Measurements from ENCODE around the gene CACHD1.

- TF ChIP-seq POLR2AphosphoS5 (IDR thresholded peaks at IDR 0.05; ENCODE audit: low read depth, low read length) (no peak), CTCF (IDR thresholded peaks at IDR 0.05 in 2 of 3, conservative IDR thresholded peaks at IDR 0.05 in 1 of 3; ENCODE audit: borderline replicate concordance in 1 of 3, insufficient read depth in 1 of 3, low read depth in 2 of 3, low read length in 2 of 3) (no peak)
Observed at GRCh38 chr1:64498325-64498724, 28.4 kb downstream of the CACHD1 start.

All from HCT116 (cell line).